NCI-H82 treated with DMSO at 0.1 percent for 48 hours (cell line): Measurements from ENCODE around the gene LMOD1.
"Not testable (repeated sequence)": the region's sequence is repeated elsewhere in the genome, so short reads cannot be mapped to it uniquely, and the experiment has no call there.

ENCODE experiments used
- DNase-seq: peaks from one replicate; lab custom pipeline; 2025; ENCODE audit not compliant: unreplicated experiment; lab: John Stamatoyannopoulos, UW

LMOD1 gene

DNA sequence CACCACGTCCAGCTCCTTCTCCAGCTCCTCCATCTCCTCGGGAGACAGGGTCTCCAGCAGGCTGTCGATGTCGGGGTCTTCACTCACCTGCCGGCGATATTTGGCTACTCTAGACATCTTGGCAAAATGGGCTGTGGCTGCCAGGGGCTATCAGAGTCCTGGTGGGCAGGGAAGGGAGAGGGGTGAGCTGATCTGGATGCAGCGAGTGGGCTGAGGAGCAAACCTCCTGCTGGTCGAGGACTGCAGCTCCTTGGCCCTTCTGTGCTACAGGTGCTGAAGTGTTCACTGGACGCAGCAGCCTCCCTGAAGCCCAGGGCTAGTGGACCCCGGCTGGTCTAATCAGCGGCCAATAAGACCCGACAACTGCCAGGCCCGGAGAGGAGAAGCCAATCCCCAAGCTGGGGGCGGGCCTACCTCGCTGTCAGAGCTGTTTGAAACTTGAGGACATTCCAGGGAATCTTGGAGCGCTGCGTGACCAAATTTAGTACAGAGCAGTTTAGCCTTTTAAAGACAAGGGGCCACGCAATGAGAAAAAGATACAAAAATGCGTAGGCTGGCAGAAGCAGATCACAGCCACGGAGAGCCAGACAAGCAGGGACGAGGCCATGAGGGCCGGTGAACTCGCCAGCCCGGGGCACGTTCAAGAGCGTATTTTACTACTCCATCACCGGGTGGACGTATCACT is at the start of gene LMOD1:
TSS of gene LMOD1 (minus strand) at position 325 of the 685 bp plus-strand sequence. CDS start at position 117, 208 bp downstream.
- DNase-seq = peak; percentile 89

DNA sequence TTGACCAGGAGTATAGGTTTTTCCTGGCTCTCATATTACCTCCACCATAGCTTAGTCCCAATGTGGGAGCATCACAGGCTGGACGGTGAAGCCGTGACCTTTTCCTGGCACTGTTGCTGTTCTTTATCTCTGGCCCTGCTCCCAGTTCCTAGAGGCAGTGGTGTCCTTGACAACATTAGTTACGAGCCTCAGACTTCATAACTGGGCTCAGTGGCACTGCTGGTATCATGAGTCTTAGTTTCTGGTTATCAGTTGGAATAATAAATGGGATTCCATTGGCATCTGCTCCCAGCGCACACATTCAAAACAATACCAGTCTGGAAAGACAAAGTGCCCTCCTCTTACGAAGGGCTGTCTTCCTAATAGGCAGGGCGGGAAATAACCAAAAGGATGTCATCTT is 44.1 kb upstream of the LMOD1 start:
- no peak for DNase-seq

DNA sequence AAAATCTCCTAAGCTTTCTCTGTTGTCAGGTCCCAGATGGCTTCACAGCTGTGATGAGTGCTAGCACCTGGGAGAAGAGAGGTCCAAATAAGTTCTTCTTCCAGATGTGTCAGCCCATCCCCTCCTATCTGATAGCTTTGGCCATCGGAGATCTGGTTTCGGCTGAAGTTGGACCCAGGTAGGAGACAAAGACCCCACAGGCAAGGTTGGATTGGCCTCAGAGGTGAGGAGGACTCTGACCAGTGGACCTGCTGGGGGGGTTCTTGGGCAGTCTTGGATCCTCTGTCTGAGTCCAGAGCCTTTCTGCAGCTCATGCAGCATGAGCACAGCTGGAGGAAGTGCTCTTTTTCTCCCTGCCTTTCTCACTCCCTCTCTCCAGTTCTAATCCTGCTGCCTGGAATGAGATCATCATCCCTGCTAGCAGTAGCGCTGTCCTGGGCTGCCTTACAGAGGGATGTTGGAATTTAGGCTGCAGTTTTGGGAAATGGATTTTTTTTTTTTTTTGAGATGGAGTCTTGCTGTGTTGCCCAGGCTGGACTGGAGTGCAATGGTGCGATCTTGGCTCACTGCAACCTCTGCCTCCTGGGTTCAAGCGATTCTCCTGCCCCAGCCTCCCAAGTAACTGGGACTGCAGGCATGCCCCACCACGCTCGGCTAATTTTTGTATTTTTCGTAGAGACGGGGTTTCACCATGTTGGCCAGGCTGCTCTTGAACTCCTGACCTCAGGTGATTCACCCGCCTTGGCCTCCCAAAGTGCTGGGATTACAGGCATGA is 43.2 kb upstream of the LMOD1 start:
- DNase-seq = no peak

DNA sequence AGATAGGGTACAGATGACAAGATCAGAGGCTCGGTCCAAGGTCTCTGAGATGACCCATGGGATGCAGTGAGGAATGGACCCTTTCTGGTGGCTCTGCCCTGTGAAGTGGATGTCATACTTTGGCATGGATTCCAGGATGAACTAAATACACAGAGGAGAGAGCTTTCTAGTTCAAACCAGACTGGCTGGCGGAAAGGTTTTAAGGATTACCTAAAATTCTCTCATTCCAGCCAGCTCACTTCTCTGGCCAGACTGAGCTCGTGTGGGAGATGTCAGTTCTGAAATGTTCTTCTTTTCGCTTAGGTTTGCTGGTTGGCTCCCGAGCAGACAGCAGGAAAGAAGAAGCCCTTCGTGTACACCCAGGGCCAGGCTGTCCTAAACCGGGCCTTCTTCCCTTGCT is 42.3 kb upstream of the LMOD1 start:
- no peak for DNase-seq

DNA sequence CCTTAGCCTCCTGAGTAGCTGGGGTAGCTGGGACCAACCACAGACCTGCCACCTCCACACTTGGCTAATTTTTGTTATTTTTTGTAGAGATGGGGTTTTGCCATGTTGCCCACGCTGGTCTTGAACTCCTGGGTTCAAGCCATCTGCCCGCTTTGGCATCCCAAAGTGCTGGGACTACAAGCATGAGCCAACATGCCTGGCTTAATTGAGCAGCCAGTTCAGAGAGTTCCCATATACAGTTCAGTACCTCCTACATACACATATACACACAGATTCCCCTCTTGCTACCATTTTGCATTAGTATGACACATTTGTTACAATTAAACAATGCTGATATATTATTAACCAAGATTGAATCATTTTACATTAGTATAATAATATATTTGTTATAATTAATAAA is 39.0 kb upstream of the LMOD1 start:
- no peak for DNase-seq

DNA sequence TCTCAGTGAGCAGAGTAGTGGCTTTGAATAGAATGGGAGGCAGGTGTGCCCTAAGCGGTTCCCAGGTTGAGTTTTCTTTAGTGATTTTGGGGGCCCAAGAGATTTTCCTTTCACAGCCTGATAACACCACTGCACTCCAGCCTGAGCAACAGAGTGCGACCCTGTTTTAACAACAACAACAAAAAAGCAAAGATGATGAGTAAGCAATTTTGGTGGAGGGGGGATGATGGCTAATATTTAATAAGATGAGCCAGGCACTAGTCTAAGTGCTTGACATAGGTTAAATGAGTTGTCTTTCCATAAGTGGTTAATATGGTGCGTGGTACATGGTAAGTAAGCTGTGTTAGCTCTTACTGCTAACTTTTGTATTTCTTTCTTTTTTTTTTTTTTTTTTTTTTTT is 38.1 kb upstream of the LMOD1 start:
- DNase-seq = no peak

DNA sequence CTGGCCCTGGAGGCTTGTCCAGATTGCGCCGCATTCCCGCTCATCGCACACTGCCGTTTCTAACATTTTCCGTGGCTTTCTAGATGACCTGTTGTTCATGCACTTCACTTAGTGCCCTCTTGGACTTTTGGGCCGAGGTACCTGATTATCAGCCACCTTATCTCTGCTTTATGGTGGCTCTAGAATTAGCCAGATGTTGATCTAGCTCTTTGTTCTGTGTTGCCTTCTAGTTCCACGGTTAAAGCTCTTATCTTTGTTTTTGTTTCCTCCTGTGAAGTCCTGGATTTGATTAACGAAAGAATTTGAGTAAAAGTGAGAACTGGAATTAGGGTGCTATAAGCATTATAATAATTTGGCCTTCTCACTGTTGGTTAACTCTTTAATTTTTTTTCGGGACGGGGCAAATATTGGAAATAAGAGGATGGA is 37.0 kb upstream of the LMOD1 start:
- DNase-seq = no peak

DNA sequence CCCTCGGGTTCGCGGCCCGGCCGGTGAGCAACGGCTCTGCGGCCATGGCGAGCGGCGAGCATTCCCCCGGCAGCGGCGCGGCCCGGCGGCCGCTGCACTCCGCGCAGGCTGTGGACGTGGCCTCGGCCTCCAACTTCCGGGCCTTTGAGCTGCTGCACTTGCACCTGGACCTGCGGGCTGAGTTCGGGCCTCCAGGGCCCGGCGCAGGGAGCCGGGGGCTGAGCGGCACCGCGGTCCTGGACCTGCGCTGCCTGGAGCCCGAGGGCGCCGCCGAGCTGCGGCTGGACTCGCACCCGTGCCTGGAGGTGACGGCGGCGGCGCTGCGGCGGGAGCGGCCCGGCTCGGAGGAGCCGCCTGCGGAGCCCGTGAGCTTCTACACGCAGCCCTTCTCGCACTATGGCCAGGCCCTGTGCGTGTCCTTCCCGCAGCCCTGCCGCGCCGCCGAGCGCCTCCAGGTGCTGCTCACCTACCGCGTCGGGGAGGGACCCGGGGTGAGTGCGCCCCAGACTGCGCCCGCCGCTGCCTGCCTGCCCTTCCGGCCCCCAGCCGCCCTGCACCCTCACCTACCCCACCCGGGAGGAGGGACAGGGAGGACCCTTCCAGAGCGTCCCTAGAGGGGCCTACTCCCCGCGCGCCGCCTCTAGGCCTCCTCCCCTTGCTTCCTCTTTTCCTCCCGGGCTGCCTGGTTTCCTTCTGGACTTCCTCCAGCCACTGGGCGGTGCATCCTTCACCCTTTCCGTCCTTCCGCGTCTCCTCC is 36.5 kb upstream of the LMOD1 start, which contains the start of gene RNPEP:
TSS of gene RNPEP (plus strand) at position 26 of the 757 bp plus-strand sequence. CDS start at position 45, 19 bp downstream.
- DNase-seq = peak; percentile 57

DNA sequence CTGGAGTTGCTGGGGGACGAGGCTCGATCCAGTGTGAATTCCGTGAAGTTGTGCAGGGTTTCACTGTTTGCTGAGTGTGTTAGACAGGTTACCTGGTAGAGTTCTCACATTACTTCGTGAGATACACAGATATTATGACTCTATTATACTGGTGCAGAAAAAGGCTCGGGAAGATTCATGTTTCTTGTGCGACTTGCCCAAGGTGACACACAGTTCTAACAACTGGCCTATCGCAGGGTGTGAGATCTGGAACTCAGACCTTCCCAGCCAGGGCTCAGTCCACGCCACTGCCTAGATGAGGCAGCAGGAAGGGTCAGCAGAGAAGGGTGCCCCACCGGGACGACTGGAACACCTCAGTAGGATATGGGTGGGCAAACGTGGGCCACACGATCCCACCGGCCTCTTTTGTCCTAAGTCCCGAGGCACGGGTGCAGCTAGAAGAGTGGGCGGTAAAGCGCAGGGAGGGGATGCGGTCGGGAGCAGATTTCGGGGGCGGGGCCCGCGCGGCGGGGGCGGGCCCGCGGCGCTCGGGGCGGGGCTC is 35.8 kb upstream of the LMOD1 start:
- peak; percentile 55 for DNase-seq

DNA sequence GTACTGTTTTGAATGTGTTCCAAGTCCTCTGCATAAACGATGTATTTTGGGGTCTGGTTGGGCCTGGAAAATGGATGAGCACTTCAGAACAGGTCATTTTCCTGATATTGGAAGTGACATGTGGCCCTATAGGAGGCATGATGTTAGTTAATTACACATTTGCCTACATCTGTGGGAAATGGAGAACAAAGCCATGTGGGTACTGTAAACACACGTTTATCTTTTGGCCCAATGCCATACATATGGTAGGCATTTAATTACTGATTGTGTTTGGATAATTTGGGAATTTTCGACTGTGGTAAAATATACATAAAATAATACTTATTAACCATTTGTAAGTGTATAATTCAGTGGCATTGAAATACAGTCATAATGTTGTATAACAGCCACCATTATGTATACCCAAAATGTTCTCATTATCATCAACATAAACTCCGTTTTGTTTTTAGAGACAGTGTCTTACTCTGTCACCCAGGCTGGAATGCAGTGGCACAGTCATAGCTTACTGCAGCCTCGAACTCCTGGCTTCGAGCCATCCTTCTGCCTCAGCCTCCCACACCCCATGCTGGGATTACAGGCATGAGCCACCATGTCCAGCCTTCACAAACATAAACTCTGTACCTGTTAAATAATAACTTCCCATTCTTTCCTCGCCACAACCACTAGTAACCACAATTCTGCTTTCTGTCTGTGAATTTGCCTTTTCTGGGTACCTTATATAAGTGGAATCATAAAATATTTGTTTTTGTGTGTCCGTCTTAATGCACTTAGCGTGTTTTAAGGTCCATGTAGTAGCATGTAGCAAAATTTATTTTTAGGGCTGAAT is 24.2 kb upstream of the LMOD1 start:
- DNase-seq = no peak

DNA sequence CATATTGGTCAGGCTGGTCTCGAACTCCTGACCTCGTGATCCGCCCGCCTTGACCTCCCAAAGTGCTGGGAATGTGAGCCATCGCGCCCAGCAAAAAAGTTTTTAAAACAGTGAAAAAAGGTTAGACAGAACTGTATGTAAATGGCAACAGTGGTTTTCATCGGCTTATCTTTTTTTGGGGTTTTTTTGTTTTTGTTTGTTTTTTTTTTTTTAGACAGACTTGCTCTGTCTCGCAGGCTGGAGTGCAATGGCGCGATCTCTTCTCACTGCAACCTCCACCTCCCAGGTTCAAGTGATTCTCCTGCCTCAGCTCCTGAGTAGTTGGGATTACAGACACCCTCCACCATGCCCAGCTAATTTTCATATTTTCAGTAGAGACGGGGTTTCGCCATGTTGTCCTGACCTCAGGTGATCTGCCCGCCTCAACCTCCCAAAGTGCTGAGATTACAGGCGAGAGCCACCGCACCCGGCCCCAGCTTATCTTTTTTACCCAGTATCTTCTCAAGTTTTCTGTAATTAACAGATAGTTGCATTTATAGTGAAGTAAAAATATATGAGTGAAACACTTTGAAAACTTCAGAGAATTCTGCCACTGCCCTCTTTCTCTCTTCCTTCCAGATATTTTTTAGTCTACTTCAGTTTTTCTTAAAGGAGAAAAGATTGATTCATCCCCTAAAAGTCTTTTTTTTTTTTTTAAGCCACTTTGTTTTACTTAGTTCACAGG is 22.0 kb upstream of the LMOD1 start:
- no peak for DNase-seq

DNA sequence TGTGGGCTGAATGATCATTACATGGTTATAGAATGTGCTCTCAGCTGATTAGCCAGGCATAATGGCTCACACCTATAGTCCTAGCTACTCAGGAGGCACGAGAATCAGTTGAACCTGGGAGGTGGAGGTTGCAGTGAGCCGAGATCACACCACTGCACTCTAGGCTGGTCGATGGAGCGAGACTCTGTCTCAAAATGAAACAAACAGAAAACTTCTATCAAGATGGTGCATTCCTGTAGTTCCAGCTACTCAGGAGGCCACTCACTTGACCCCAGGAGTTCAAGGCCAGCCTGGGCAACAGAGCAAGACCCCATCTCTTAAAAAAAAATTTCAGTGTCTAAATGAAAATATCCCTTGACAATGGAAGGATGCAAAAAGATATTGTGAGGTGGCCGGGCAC is 19.8 kb upstream of the LMOD1 start:
- no peak for DNase-seq

DNA sequence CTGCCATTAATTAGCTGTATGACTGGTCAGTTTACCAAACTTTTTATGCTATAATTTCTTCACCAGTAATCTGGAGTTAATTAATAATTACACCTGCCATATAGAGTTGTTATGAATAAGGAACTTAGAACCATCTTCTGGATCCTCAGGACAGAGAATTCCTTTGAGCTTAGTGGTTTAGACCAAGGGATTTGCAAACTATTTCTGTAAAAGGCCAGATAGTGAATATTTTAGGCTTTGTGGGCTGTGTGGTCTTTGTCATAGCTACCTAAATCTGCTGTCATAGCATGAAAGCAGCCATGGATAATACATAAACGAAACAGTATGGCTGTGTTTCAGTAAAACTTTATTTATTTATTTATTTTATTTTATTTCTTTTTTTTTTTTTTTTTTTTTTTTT is 17.9 kb upstream of the LMOD1 start:
- DNase-seq = no peak

DNA sequence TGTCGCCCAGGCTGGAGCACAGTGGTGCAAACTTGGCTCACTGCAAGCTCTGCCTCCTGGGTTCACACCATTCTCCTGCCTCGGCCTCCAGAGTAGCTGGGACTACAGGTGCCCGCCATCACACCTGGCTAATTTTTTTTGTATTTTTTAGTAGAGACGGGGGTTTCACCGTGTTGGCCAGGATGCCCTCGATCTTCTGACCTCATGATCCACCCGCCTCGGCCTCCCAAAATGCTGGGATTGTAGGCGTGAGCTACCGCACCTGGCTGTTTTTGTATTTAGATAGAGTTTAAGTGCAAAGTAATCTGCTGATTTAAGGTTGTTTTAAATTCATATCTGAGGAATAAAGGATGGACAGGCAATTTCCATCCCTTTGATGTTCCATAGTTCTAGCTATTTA is 16.0 kb upstream of the LMOD1 start:
- not testable (repeated sequence) for DNase-seq

DNA sequence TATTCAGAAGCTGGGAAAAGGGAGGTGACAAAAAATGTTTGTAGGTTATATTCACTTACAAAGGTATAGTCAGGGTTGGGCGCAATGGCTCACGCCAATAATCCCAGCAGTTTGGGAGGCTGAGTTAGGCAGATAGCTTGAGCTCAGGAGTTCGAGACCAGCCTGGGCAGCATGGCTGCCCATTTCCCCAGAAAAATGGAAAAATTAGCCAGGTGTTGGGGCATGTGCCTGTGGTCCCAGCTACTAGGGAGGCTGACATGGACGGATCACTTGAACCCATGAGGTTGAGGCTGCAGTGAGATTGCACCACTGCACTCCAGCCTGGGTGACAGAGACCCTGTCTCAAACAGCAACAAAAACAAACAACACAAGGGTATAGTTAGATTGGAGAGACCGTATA is 12.0 kb upstream of the LMOD1 start:
- DNase-seq = no peak

DNA sequence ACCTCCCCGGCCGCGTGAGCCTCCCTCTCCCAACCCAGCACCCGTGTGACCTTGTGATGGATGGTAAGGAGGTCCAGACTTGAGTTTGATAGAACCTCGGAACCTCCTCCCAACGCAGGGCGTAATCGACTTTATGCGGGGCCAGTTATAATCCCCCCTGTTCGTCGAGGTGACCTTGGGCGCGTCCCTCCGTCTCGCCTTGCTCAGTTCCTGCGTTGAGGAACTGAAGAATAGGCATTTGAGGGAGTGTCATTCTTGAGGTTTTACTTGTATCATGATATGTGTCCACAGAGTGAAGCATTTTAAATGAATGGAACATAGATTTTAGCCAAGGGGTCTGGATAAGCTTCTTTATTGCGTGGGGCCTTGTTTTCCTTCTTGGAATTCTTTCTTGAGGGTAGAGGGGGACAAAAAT is 9.4 kb upstream of the LMOD1 start:
- no peak for DNase-seq

DNA sequence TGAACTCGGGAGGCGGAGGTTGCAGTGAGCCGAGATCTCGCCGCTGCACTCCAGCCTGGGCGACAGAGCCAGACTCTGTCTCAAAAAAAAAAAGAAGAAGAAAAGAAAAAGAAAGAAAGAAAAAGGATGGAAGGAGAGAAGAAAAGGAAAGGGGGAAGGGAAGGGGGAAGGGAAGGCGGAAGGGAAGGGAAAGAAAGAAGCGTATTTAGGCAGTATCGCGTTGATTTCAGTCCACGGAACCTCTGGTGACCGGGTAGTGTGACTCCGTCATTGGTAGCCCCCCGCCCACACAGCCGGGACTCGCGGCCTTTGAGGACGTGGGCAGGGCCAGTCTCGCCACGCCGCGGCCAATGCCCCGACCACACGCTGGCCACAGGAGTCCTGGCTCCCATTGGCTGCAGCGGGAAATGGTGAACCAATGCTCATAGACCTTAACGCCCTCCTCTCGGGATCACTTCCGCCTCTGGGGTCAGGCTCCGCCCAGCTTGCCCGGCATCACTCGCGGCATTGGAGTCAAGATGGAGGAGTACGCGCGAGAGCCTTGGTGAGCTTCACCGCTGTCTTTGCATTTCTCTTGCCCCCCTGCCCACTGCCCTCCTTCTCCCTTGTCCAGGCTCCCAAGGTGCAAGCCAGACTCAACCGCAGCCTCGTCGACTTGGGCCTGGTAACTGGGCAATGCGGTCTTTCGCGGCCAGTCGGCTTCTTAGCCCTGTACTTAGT is 8.8 kb upstream of the LMOD1 start, which contains the start of gene TIMM17A:
TSS of gene TIMM17A (plus strand) at position 495 of the 720 bp plus-strand sequence. CDS start at position 519, 24 bp downstream.
- DNase-seq = peak; percentile 97

DNA sequence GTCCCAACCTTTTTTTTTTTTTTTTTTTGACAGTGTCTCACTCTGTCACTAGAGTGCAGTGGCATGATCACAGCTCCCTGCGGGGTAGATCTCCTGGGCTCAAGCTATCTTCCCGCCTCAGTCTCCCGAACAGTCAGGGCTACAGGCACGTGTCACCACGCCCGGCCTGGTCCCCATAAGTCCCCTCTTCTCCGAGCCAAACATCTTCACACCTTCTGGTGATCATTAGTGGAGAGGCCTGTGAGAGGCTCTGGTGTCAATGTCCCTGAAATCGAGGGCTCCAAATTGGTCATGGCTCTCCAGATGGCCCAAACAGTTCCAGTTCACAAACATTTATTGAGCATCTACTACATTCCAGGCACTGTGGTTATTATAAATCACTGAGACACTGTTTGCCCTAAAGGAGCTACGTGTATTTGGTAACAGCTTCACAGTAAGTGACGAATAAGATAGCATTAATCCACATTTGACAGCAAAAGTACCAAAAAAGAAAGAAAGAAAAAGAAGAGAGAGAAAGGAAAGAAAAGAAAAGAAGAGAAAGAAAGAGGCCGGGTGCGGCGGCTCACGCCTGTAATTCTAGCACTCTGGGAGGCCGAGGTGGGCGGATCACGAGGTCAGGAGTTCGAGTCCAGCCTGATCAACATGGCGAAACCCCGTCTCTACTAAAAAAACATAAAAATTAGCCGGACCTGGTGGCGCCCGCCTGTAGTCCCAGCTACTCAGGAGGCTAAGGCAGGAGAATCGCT is 8.1 kb upstream of the LMOD1 start:
- no peak for DNase-seq
